Measurements from ENCODE around the gene ZNF432. TPM values are rescaled to one million over a fixed set of nuclear protein-coding genes. Genes with fewer than 3 reads are reported as not detected.
A peak's percentile ranks its signal among the peaks of the same experiment; 100 is the strongest.
"Not testable (repeated sequence)": the region's sequence is repeated elsewhere in the genome, so short reads cannot be mapped to it uniquely, and the experiment has no call there.

Gene ZNF432
- total and polyA plus RNA-seq, 7 experiments from 2014 or later, result 3.0 to 25.0 (median 15.8) TPM

DNA sequence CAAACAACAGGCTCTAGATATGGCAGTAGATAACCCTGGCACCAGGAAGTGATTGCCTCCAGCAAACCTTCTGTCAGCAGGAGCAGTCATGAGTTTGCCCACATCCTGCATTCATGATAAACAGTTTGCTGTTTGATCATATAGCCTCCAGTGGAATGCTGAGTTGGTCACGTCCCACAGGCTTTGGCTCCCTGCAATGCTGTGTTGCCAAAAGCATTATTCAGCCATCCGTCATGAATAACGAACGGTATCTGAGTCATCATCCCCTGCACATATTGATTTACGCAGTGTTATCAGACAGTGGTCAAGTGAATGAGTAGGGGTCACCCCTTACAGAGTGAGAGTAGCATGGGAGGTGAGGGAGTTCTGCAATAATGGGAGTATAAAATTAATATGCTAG lies 21.9 kb upstream of the ZNF432 start:
- H3K4me3 ChIP-seq (ENCODE audit: low read length), result no peak overlapping the region
- H3K4me3 Mint-ChIP-seq, result no peak overlapping the region
- H3K9me3 ChIP-seq (ENCODE audit: control insufficient read depth in 2 of 3, low read length in 3 of 3), result peaks cover 18 to 82% (median 36%) of the 10 kb centered on the region in 3 experiments
- POLR2A ChIA-PET, result no interaction called here
- peaks cover 19 to 100% (median 87%) of the 10 kb centered on the region in 11 donors for H3K9me3 Mint-ChIP-seq
- H3K36me3 Mint-ChIP-seq, result peaks cover 57 to 98% (median 89%) of the 10 kb centered on the region in 5 donors
- intact Hi-C loops (cut with micrococcal nuclease), result no loop called here
- peaks cover 0 to 8% (median 2%) of the 10 kb centered on the region in 7 donors for H3K4me1 Mint-ChIP-seq
- no peaks in the 10 kb centered on the region for H3K4me1 ChIP-seq (ENCODE audit: control insufficient read depth in 2 of 2, insufficient read depth in 2 of 2, low read length in 2 of 2)
- H3K27ac Mint-ChIP-seq, result no peak overlapping the region
- no peak overlapping the region for H3K27ac ChIP-seq (ENCODE audit: low read depth, low read length)
- peaks cover 24 to 95% (median 48%) of the 10 kb centered on the region in 3 experiments for H3K36me3 ChIP-seq (ENCODE audit: control insufficient read depth in 2 of 3, insufficient read depth in 3 of 3, low read length in 3 of 3)
- CTCF ChIA-PET, result no interaction called here
- H3K27me3 ChIP-seq (ENCODE audit: control insufficient read depth in 2 of 2, insufficient read depth in 2 of 2, low read length in 2 of 2), result no peaks in the 10 kb centered on the region
- DNase-seq (no peak), ATAC-seq (no peak)
- no peaks in the 10 kb centered on the region for H3K27me3 Mint-ChIP-seq

DNA sequence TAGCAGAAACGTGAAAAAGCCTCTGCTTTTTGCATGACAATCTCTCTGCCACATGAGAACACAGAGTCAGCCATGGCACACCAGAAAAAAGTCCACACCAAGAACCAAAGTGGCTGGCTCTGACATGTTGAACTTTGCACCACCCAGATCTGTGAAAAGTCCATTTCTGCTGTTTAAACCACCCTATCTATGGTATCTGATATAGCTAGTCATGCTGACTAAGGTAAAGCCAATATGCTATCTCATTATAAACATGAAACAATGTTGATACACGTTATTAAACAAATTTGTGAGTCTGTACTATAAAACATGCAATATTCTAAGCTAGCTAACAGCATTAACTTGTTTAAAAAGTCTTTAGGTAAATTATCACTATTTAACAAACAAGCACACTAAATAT lies 21.0 kb upstream of the ZNF432 start:
- no peak overlapping the region for H3K27ac ChIP-seq (ENCODE audit: low read depth, low read length)
- peaks cover 15 to 100% (median 85%) of the 10 kb centered on the region in 11 donors for H3K9me3 Mint-ChIP-seq
- peaks cover 15 to 93% (median 40%) of the 10 kb centered on the region in 3 experiments for H3K36me3 ChIP-seq (ENCODE audit: control insufficient read depth in 2 of 3, insufficient read depth in 3 of 3, low read length in 3 of 3)
- no peak overlapping the region for H3K4me3 ChIP-seq (ENCODE audit: low read length)
- H3K4me3 Mint-ChIP-seq, result no peak overlapping the region
- H3K36me3 Mint-ChIP-seq, result peaks cover 52 to 96% (median 89%) of the 10 kb centered on the region in 5 donors
- no peaks in the 10 kb centered on the region for H3K27me3 Mint-ChIP-seq
- intact Hi-C loops (cut with micrococcal nuclease), result no loop called here
- CTCF ChIA-PET, result no interaction called here
- H3K4me1 ChIP-seq (ENCODE audit: control insufficient read depth in 2 of 2, insufficient read depth in 2 of 2, low read length in 2 of 2), result no peaks in the 10 kb centered on the region
- no peak overlapping the region for H3K27ac Mint-ChIP-seq
- H3K4me1 Mint-ChIP-seq, result peaks cover 0 to 8% (median 0%) of the 10 kb centered on the region in 7 donors
- DNase-seq (no peak), ATAC-seq (no peak)
- H3K9me3 ChIP-seq (ENCODE audit: control insufficient read depth in 2 of 3, low read length in 3 of 3), result peaks cover 18 to 82% (median 43%) of the 10 kb centered on the region in 3 experiments
- no peaks in the 10 kb centered on the region for H3K27me3 ChIP-seq (ENCODE audit: control insufficient read depth in 2 of 2, insufficient read depth in 2 of 2, low read length in 2 of 2)
- POLR2A ChIA-PET, result no interaction called here

DNA sequence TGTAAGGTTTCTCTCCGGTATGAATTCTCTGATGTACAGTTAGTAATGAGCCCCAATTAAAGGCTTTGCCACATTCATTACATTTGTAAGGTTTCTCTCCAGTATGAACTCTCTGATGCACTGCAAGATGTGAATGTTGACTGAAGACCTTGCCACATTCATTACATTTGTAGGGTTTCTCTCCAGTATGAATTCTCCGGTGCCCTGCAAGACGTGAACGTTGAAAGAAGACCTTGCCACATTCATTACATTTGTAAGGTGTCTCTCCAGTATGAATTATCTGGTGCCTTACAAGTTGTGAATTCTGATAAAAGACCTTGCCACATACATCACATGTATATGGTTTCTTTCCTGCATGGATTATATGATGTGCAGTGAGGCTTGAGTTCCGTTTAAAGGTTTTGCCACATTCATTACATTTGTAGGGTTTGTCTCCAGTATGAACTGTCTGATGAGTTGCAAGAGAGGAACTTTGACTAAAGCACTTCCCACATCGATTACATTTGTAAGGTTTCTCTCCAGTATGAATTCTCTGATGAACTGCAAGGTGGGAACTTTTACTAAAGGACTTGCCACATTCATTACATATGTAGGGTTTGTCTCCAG lies 17.7 kb upstream of the ZNF432 start:
- H3K4me1 ChIP-seq (ENCODE audit: control insufficient read depth in 2 of 2, insufficient read depth in 2 of 2, low read length in 2 of 2), result no peaks in the 10 kb centered on the region
- DNase-seq (no peak), ATAC-seq (no peak)
- ChIA-PET POLR2A (no interaction called here), CTCF (no interaction called here)
- H3K27ac ChIP-seq (ENCODE audit: low read depth, low read length), result no peak overlapping the region
- no peak overlapping the region for H3K27ac Mint-ChIP-seq
- peaks cover 46 to 83% (median 73%) of the 10 kb centered on the region in 5 donors for H3K36me3 Mint-ChIP-seq
- no peaks in the 10 kb centered on the region for H3K27me3 ChIP-seq (ENCODE audit: control insufficient read depth in 2 of 2, insufficient read depth in 2 of 2, low read length in 2 of 2)
- H3K36me3 ChIP-seq (ENCODE audit: control insufficient read depth in 2 of 3, insufficient read depth in 3 of 3, low read length in 3 of 3), result peaks cover 15 to 64% (median 35%) of the 10 kb centered on the region in 3 experiments
- H3K4me1 Mint-ChIP-seq, result peaks cover 0 to 8% (median 0%) of the 10 kb centered on the region in 7 donors
- H3K9me3 ChIP-seq (ENCODE audit: control insufficient read depth in 2 of 3, low read length in 3 of 3), result peaks cover 31 to 95% (median 48%) of the 10 kb centered on the region in 3 experiments
- H3K27me3 Mint-ChIP-seq, result no peaks in the 10 kb centered on the region
- no peak overlapping the region for H3K4me3 Mint-ChIP-seq
- peaks cover 15 to 98% (median 80%) of the 10 kb centered on the region in 11 donors for H3K9me3 Mint-ChIP-seq
- H3K4me3 ChIP-seq (ENCODE audit: low read length), result peak overlapping the region; percentile 25
- intact Hi-C loops (cut with micrococcal nuclease), result no loop called here

DNA sequence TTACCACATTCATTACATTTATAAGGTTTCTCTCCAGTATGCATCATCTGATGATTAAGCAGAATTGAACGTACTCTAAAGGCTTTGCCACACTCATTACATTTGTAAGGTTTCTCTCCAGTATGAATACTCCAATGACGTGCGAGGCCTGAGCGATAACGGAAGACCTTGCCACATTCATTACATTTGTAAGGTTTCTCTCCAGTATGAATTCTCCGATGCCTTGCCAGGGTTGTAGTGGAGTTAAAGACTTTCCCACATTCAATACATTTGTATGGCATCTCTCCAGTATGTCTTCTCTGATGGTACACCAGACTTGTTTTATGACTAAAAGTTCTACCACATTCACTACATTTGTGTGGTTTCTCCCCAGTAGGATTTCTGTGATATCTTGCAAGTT lies 16.8 kb upstream of the ZNF432 start:
- no peak overlapping the region for H3K27ac Mint-ChIP-seq
- H3K27me3 Mint-ChIP-seq, result no peaks in the 10 kb centered on the region
- Histone ChIP-seq H3K4me1 (ENCODE audit: control insufficient read depth in 2 of 2, insufficient read depth in 2 of 2, low read length in 2 of 2) (no peaks in the 10 kb centered on the region), H3K4me3 (ENCODE audit: low read length) (no peak overlapping the region), H3K27me3 (ENCODE audit: control insufficient read depth in 2 of 2, insufficient read depth in 2 of 2, low read length in 2 of 2) (no peaks in the 10 kb centered on the region), H3K27ac (ENCODE audit: low read depth, low read length) (no peak overlapping the region), H3K9me3 (ENCODE audit: control insufficient read depth in 2 of 3, low read length in 3 of 3) (peaks cover 31 to 95% (median 56%) of the 10 kb centered on the region in 3 experiments), H3K36me3 (ENCODE audit: control insufficient read depth in 2 of 3, insufficient read depth in 3 of 3, low read length in 3 of 3) (peaks cover 15 to 55% (median 26%) of the 10 kb centered on the region in 3 experiments)
- peaks cover 10 to 98% (median 80%) of the 10 kb centered on the region in 11 donors for H3K9me3 Mint-ChIP-seq
- ChIA-PET CTCF (no interaction called here), POLR2A (no interaction called here)
- no peaks in the 10 kb centered on the region for H3K4me1 Mint-ChIP-seq
- intact Hi-C loops (cut with micrococcal nuclease), result no loop called here
- DNase-seq, result no peak
- H3K36me3 Mint-ChIP-seq, result peaks cover 40 to 80% (median 67%) of the 10 kb centered on the region in 5 donors
- no peak overlapping the region for H3K4me3 Mint-ChIP-seq
- no peak for ATAC-seq

DNA sequence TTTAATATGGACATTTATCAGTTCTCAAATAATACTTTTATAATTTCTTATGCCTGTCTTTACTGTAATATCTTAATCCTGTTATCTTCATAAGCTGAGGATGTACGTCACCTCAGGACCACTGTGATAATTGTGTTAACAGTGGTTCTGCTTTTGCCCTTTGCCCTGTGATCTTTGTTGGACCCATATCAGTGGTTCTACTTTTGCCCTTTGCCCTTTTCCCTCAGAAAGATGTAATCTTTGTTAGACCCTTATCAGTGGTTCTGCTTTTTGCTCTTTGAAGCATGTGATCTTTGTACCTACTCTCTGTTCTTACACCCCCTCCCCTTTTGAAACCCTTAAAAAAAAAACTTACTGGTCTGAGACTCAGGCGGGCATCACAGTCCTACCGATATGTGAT lies 7.8 kb upstream of the ZNF432 start:
- H3K9me3 ChIP-seq (ENCODE audit: control insufficient read depth in 2 of 3, low read length in 3 of 3), result peaks cover 0 to 44% (median 15%) of the 10 kb centered on the region in 3 experiments
- POLR2A ChIA-PET; H3K4me3 ChIP-seq (ENCODE audit: low read length); H3K4me1 ChIP-seq (ENCODE audit: control insufficient read depth in 2 of 2, insufficient read depth in 2 of 2, low read length in 2 of 2); CTCF ChIA-PET; H3K27me3 ChIP-seq (ENCODE audit: control insufficient read depth in 2 of 2, insufficient read depth in 2 of 2, low read length in 2 of 2); H3K27ac Mint-ChIP-seq; H3K4me1 Mint-ChIP-seq; H3K27me3 Mint-ChIP-seq; H3K36me3 ChIP-seq (ENCODE audit: control insufficient read depth in 2 of 3, insufficient read depth in 3 of 3, low read length in 3 of 3); ATAC-seq; H3K4me3 Mint-ChIP-seq; intact Hi-C loops (cut with micrococcal nuclease); H3K27ac ChIP-seq (ENCODE audit: low read depth, low read length); DNase-seq: not testable (repeated sequence)
- H3K36me3 Mint-ChIP-seq, result peaks cover 32 to 60% (median 51%) of the 10 kb centered on the region in 5 donors
- peaks cover 17 to 99% (median 75%) of the 10 kb centered on the region in 11 donors for H3K9me3 Mint-ChIP-seq

DNA sequence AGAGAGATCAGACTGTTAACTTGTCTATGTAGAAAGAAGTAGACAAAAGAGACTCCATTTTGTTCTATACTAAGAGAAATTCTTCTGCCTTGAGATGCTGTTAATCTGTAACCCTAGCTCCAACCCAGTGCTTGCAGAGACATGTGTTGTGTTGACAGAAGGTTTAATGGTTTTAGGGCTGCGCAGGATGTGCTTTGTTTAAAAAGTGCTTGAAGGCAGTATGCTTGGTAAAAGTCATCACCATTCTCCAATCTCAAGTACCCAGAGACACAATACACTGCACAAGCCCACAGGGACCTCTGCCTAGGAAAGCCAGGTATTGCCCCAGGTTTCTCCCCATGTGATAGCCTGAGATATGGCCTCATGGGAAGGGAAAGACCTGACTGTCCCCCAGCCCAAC lies 3.1 kb upstream of the ZNF432 start:
- CTCF ChIA-PET; H3K4me1 ChIP-seq (ENCODE audit: control insufficient read depth in 2 of 2, insufficient read depth in 2 of 2, low read length in 2 of 2); POLR2A ChIA-PET; H3K27ac ChIP-seq (ENCODE audit: low read depth, low read length); ATAC-seq; H3K27me3 ChIP-seq (ENCODE audit: control insufficient read depth in 2 of 2, insufficient read depth in 2 of 2, low read length in 2 of 2); DNase-seq; H3K27me3 Mint-ChIP-seq; intact Hi-C loops (cut with micrococcal nuclease); H3K4me3 ChIP-seq (ENCODE audit: low read length); H3K4me3 Mint-ChIP-seq: not testable (repeated sequence)
- Histone ChIP-seq H3K9me3 (ENCODE audit: control insufficient read depth in 2 of 3, low read length in 3 of 3) (peaks cover 0 to 23% (median 0%) of the 10 kb centered on the region in 3 experiments), H3K36me3 (ENCODE audit: control insufficient read depth in 2 of 3, insufficient read depth in 3 of 3, low read length in 3 of 3) (peaks cover 0 to 10% (median 1%) of the 10 kb centered on the region in 3 experiments)
- Mint-ChIP-seq H3K27ac (peak overlapping the region in 1 of 9 donors; percentile 76), H3K9me3 (peaks cover 11 to 97% (median 51%) of the 10 kb centered on the region in 11 donors), H3K36me3 (peaks cover 35 to 67% (median 44%) of the 10 kb centered on the region in 5 donors), H3K4me1 (peaks cover 6 to 31% (median 22%) of the 10 kb centered on the region in 7 donors)

DNA sequence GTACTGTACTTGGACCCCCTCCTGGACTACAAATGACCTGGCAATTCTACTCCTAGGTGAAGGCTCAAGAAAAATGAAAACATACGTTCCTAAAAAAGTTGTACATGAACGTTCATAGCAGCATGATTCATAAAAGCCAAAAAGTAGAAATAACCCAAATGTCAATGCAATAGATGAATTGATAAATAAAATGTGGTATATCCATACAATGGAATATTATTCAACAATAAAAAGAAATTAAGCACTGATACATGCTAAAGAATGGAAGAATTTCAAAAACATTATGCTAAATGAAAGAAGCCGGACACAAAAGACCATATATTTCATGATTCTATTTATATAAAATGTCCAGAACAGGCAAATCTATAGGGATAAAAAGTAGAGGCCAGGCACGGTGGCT lies 9.5 kb downstream of the ZNF432 start:
- CTCF ChIA-PET, result no interaction called here
- H3K27me3 Mint-ChIP-seq, result no peaks in the 10 kb centered on the region
- no peak for ATAC-seq
- DNase-seq, result no peak
- no peaks in the 10 kb centered on the region for H3K27me3 ChIP-seq (ENCODE audit: control insufficient read depth in 2 of 2, insufficient read depth in 2 of 2, low read length in 2 of 2)
- POLR2A ChIA-PET, result no interaction called here
- H3K36me3 Mint-ChIP-seq, result peaks cover 51 to 94% (median 92%) of the 10 kb centered on the region in 5 donors
- H3K4me1 ChIP-seq (ENCODE audit: control insufficient read depth in 2 of 2, insufficient read depth in 2 of 2, low read length in 2 of 2), result no peaks in the 10 kb centered on the region
- peaks cover 16 to 75% (median 30%) of the 10 kb centered on the region in 3 experiments for H3K9me3 ChIP-seq (ENCODE audit: control insufficient read depth in 2 of 3, low read length in 3 of 3)
- no peak overlapping the region for H3K4me3 Mint-ChIP-seq
- peaks cover 54 to 91% (median 65%) of the 10 kb centered on the region in 3 experiments for H3K36me3 ChIP-seq (ENCODE audit: control insufficient read depth in 2 of 3, insufficient read depth in 3 of 3, low read length in 3 of 3)
- peaks cover 7 to 97% (median 67%) of the 10 kb centered on the region in 11 donors for H3K9me3 Mint-ChIP-seq
- no peaks in the 10 kb centered on the region for H3K4me1 Mint-ChIP-seq
- intact Hi-C loops (cut with micrococcal nuclease), result no loop called here
- H3K27ac ChIP-seq (ENCODE audit: low read depth, low read length), result no peak overlapping the region
- H3K27ac Mint-ChIP-seq, result no peak overlapping the region
- peak overlapping the region; percentile 3 for H3K4me3 ChIP-seq (ENCODE audit: low read length)
